DND-41 (cell line): ENCODE results near the gene FNDC3B.

Experiments
- ATAC-seq: fragments of 200-7000 bp; cut with Tn5 transposase; 3 replicates; pipeline ENCODE4 v1.9.1; 2021; ENCODE audit warnings: low read depth; ENCODE audit not compliant: insufficient read depth
- DNase-seq: peaks from one replicate; pipeline ENCODE4 v3.0.0-alpha.2; 2020
- H2AFZ ChIP-seq: 2 replicates; pipeline ENCODE4 v1.6.0; 2012; ENCODE audit warnings: low read depth, low read length
- H3K27ac ChIP-seq: 2 replicates; pipeline ENCODE4 v1.5.1; 2012; ENCODE audit warnings: low read length, inconsistent platforms
- H3K27me3 ChIP-seq: fragments of 200-600 bp; sonication (generic); 2 replicates; pipeline ENCODE4 v1.6.0; 2012; ENCODE audit warnings: low read length, mild to moderate bottlenecking, inconsistent platforms; ENCODE audit not compliant: insufficient read depth, poor library complexity
- H3K36me3 ChIP-seq: 2 replicates; pipeline ENCODE4 v1.5.1; 2012; ENCODE audit warnings: low read length, inconsistent platforms; ENCODE audit not compliant: insufficient read depth
- H3K4me1 ChIP-seq: 2 replicates; pipeline ENCODE4 v1.5.1; 2012; ENCODE audit warnings: mild to moderate bottlenecking, low read length; ENCODE audit not compliant: insufficient read depth
- H3K4me2 ChIP-seq: 2 replicates; pipeline ENCODE4 v1.6.0; 2012; ENCODE audit warnings: mild to moderate bottlenecking, moderate library complexity, low read length, inconsistent platforms; ENCODE audit not compliant: insufficient read depth
- H3K4me3 ChIP-seq, 2 experiments: fragments of 200-600 bp in 1 of 2; shearing (Covaris generic) in 1 of 2; 2 replicates each; pipeline ENCODE4 v1.5.1; 2012 to 2016; ENCODE audit warnings: inconsistent platforms in 2 of 2, low read length in 2 of 2, mild to moderate bottlenecking in 2 of 2, low read depth in 1 of 2, moderate library complexity in 1 of 2
- H3K79me2 ChIP-seq: 2 replicates; pipeline ENCODE4 v1.6.0; 2012; ENCODE audit warnings: low read length, inconsistent platforms; ENCODE audit not compliant: insufficient read depth
- H3K9ac ChIP-seq: 2 replicates; pipeline ENCODE4 v1.6.0; 2012; ENCODE audit warnings: low read depth, mild to moderate bottlenecking, inconsistent platforms, low read length, moderate library complexity
- H3K9me3 ChIP-seq: 2 replicates; pipeline ENCODE4 v1.5.1; 2012; ENCODE audit warnings: low read length, moderate library complexity, mild to moderate bottlenecking, inconsistent platforms; ENCODE audit not compliant: insufficient read depth, severe bottlenecking
- H4K20me1 ChIP-seq: 2 replicates; pipeline ENCODE4 v1.6.0; 2012; ENCODE audit warnings: low read length; ENCODE audit not compliant: insufficient read depth
- EZH2 ChIP-seq: IDR thresholded peaks from 3 replicates; pipeline ENCODE4 v1.6.1; 2012; ENCODE audit warnings: borderline replicate concordance, low read depth, mild to moderate bottlenecking, moderate library complexity, low read length, inconsistent platforms; ENCODE audit not compliant: severe bottlenecking
- TF ChIP-seq, protein P1 (sequence below): IDR thresholded peaks from 2 replicates; pipeline ENCODE4 v1.5.1; 2012; ENCODE audit warnings: borderline replicate concordance, low read length, moderate library complexity, mild to moderate bottlenecking; ENCODE audit not compliant: poor library complexity, severe bottlenecking; ENCODE audit errors: extremely low read depth

FNDC3B gene

DNA sequence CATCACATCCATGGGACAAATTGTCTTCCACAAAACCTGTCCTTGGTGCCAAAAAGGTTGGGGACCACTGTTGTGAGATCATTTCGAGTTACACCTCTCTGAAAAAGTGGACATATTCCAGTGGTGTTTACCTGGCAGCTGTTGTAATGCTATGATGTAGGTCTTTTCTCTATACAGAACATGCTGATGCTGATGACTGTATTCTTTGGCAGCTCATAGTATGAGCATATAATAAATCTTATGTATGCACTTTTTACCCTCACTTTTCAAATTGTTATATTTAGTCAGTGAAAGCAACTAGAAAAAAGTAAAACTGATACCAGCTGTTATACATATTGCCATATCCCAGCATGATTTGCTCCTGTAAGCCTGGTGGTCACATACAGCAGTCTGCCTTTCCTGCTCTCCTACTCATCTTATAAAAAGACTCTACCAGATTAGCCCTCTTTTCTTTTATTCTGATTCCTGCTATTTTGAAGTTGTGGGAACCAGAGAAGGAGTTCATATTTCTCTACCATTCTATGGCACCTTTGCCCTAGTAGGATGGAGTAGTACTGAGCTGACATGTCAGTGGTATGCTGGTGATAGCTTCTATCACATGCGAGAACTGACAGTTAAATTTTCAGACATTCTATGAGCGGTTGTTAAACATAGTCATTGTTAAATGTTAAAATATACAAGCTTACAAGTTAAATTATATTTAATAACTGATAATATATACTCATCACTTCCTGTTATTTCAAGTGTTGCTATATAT lies 128.7 kb downstream of the FNDC3B start:
- no peak overlapping the region for H2AFZ ChIP-seq
- H3K4me3 ChIP-seq = no peak overlapping the region
- ATAC-seq = no peak
- TF ChIP-seq EZH2 = no peak
- TF ChIP-seq, protein P1, sequence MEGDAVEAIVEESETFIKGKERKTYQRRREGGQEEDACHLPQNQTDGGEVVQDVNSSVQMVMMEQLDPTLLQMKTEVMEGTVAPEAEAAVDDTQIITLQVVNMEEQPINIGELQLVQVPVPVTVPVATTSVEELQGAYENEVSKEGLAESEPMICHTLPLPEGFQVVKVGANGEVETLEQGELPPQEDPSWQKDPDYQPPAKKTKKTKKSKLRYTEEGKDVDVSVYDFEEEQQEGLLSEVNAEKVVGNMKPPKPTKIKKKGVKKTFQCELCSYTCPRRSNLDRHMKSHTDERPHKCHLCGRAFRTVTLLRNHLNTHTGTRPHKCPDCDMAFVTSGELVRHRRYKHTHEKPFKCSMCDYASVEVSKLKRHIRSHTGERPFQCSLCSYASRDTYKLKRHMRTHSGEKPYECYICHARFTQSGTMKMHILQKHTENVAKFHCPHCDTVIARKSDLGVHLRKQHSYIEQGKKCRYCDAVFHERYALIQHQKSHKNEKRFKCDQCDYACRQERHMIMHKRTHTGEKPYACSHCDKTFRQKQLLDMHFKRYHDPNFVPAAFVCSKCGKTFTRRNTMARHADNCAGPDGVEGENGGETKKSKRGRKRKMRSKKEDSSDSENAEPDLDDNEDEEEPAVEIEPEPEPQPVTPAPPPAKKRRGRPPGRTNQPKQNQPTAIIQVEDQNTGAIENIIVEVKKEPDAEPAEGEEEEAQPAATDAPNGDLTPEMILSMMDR = no peak
- no peak overlapping the region for H3K9ac ChIP-seq
- H3K4me1 ChIP-seq = no peaks in the 10 kb centered on the region
- no peak for DNase-seq
- no peak overlapping the region for H3K4me2 ChIP-seq
- H3K27me3 ChIP-seq = no peaks in the 10 kb centered on the region
- H3K9me3 ChIP-seq = no peaks in the 10 kb centered on the region
- no peaks in the 10 kb centered on the region for H3K79me2 ChIP-seq
- H3K27ac ChIP-seq = no peak overlapping the region
- no peaks in the 10 kb centered on the region; the same call in 1 of the 2 replicates for H4K20me1 ChIP-seq
- H3K36me3 ChIP-seq = no peaks in the 10 kb centered on the region

DNA sequence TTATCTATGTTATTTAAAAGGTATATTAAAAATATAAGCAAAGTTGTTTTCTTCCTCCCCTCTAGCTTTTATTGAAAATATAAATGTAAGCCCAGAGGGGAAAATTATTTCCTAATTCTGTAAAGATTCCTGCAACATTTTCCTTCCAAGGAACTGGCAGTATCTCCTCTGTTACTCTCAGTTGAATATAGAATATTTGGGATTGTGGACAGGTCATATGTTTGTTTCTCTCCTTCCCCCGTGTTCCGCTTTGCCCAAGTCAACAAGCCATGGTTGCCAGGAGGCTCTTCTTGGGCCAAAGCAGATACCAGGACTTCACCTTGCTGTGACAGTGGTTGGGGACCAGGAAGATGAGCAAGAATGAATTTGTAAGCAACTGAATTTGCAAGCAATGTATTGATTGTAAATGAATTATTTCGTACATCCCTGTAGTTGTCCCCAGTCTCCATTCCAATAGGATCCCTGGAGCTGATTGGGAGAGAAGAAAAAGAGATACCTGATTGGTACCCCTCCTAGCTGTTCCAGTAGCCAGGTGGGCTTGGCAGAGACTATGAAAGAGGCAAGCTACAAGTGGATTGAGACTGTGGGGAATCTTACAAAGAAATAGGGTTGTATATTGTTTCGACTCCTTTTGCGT lies 130.8 kb downstream of the FNDC3B start:
- Histone ChIP-seq H3K9ac (no peak overlapping the region), H3K4me1 (no peaks in the 10 kb centered on the region), H3K79me2 (no peaks in the 10 kb centered on the region), H3K27me3 (no peaks in the 10 kb centered on the region), H3K4me2 (no peak overlapping the region), H3K36me3 (no peaks in the 10 kb centered on the region), H3K9me3 (no peaks in the 10 kb centered on the region), H2AFZ (no peak overlapping the region), H4K20me1 (no peaks in the 10 kb centered on the region; the same call in 1 of the 2 replicates), H3K4me3 (no peak overlapping the region), H3K27ac (no peak overlapping the region)
- DNase-seq (no peak), ATAC-seq (no peak)
- no peak for TF ChIP-seq EZH2
- TF ChIP-seq, protein P1 = no peak

DNA sequence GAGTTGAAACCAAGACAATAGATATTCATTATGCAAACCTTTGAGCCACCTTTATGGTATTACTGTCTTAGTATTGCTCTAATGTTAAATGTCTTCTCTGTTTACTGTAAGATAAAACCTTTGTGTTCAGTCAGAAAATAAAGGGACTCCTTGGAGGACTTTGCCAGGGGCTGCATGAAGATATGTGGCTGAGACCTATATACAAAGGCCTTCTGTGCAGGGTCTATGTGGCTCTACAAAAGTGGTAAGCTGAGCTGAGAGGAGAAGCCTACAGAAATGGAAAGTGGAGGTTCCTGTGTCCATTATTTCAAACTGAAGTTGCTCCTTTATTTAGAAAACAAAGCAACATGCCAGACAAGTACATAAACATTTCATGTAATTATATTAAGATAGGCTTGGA lies 131.5 kb downstream of the FNDC3B start:
- Histone ChIP-seq H4K20me1 (no peaks in the 10 kb centered on the region; the same call in 1 of the 2 replicates), H3K36me3 (no peaks in the 10 kb centered on the region), H2AFZ (no peak overlapping the region), H3K79me2 (no peaks in the 10 kb centered on the region), H3K9ac (no peak overlapping the region), H3K4me1 (no peaks in the 10 kb centered on the region), H3K9me3 (no peaks in the 10 kb centered on the region), H3K4me3 (no peak overlapping the region), H3K27ac (no peak overlapping the region), H3K4me2 (no peak overlapping the region), H3K27me3 (no peaks in the 10 kb centered on the region)
- ATAC-seq (no peak), DNase-seq (no peak)
- TF ChIP-seq, protein P1 = no peak
- no peak for TF ChIP-seq EZH2
